GM13977 (cell line): ENCODE results near the gene REX1BD.

ENCODE experiments used
- DNase-seq: peaks from one replicate; pipeline ENCODE4 v3.0.0; 2012; ENCODE audit warnings: low spot score
- CTCF ChIP-seq: IDR thresholded peaks from 2 replicates; pipeline ENCODE4 v1.5.1; 2012; ENCODE audit warnings: mild to moderate bottlenecking, control low read depth; ENCODE audit not compliant: insufficient read depth; ENCODE audit errors: extremely low read depth, missing control alignments
- in situ Hi-C: fragments of 300-500 bp; cut with MboI; formaldehyde crosslinking; loops from one replicate; pipeline ENCODE4 v1.12.0; 2022; ENCODE audit warnings: low sequenced_read_pairs, low pct_unique_long_range_greater_than_20kb, mixed read lengths, inconsistent platforms; ENCODE audit not compliant: unreplicated experiment

The REX1BD gene

GRCh38 chr19:18562086-18562485, 26.5 kb upstream of the REX1BD start:
- TF ChIP-seq CTCF, result no peak
- in situ Hi-C loops, result no loop called here
- DNase-seq, result no peak

- no peak for DNase-seq
- no peak for TF ChIP-seq CTCF
- in situ Hi-C loops, result no loop called here
Measured at GRCh38 chr19:18566953-18567352, 21.6 kb upstream of the REX1BD start.

GRCh38 chr19:18568367-18568766, 20.2 kb upstream of the REX1BD start:
- TF ChIP-seq CTCF, result no peak
- in situ Hi-C loops, result no loop called here
- DNase-seq, result no peak

GRCh38 chr19:18571564-18572344, 16.8 kb upstream of the REX1BD start, which contains the start of gene UBA52:
Gene UBA52, plus strand, starts transcription at chr19:18571857. Its CDS starts 1,444 bp downstream, at chr19:18573301.
- no peak for TF ChIP-seq CTCF
- in situ Hi-C loops, result no loop called here
- DNase-seq, result peak; percentile 94

- in situ Hi-C loops, result no loop called here
- TF ChIP-seq CTCF, result no peak
- no peak for DNase-seq
Measured at GRCh38 chr19:18574691-18575291, 13.8 kb upstream of the REX1BD start.

GRCh38 chr19:18576383-18576782, 12.2 kb upstream of the REX1BD start:
- in situ Hi-C loops, result no loop called here
- no peak for DNase-seq
- no peak for TF ChIP-seq CTCF
